Suprapubic skin (tissue), 3 donors: Measurements from ENCODE around the gene MYMK.

Experiments used
- POLR2AphosphoS5 ChIP-seq, 3 donors: sonication (generic); formaldehyde crosslinking; IDR thresholded peaks; one replicate each; pipeline ENCODE4 v1.6.1; 2017; ENCODE audit warnings: antibody characterized with exemption in 3 of 3
- TF ChIP-seq, protein P1 (sequence below), 2 donors: fragments of 200-600 bp in 1 of 2; fragments of 450-650 bp in 1 of 2; sonication (generic) in 1 of 2; IDR thresholded peaks; one replicate each; pipeline ENCODE4 v1.5.1; 2016 to 2019; ENCODE audit warnings: antibody characterized with exemption in 2 of 2, mild to moderate bottlenecking in 1 of 2, moderate library complexity in 1 of 2

DNA sequence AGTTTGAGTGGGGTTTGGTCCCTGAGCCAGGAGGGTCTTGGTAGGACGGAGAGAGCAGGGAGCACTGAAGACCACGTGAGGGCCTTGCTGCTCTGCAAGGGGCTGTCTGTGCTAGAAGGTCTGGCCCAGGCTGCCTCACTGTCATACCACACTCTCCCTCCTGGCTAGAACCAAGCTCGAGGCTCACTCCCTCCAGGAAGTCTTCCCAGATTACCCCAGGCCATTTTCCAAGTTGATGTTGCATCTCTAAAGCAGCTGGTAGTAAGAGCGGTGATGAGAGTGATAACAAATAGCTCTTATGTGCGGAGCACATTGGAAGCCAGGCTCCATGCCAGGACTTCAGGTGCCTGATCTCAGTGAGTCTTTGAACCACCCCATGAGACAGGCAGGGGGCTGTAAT lies 6.6 kb downstream of the MYMK start:
- TF ChIP-seq, protein P1, sequence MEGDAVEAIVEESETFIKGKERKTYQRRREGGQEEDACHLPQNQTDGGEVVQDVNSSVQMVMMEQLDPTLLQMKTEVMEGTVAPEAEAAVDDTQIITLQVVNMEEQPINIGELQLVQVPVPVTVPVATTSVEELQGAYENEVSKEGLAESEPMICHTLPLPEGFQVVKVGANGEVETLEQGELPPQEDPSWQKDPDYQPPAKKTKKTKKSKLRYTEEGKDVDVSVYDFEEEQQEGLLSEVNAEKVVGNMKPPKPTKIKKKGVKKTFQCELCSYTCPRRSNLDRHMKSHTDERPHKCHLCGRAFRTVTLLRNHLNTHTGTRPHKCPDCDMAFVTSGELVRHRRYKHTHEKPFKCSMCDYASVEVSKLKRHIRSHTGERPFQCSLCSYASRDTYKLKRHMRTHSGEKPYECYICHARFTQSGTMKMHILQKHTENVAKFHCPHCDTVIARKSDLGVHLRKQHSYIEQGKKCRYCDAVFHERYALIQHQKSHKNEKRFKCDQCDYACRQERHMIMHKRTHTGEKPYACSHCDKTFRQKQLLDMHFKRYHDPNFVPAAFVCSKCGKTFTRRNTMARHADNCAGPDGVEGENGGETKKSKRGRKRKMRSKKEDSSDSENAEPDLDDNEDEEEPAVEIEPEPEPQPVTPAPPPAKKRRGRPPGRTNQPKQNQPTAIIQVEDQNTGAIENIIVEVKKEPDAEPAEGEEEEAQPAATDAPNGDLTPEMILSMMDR (IDR thresholded peaks at IDR 0.05), result no peak
- no peak for TF ChIP-seq POLR2AphosphoS5 (IDR thresholded peaks at IDR 0.05)
